Fibroblast of gingiva (primary cell): ENCODE data around the gene CNTN4.

Experiments used
- DNase-seq: peaks from one replicate; pipeline ENCODE4 v3.0.0-alpha.2; 2011; ENCODE audit warnings: low read depth

The CNTN4 gene

DNA sequence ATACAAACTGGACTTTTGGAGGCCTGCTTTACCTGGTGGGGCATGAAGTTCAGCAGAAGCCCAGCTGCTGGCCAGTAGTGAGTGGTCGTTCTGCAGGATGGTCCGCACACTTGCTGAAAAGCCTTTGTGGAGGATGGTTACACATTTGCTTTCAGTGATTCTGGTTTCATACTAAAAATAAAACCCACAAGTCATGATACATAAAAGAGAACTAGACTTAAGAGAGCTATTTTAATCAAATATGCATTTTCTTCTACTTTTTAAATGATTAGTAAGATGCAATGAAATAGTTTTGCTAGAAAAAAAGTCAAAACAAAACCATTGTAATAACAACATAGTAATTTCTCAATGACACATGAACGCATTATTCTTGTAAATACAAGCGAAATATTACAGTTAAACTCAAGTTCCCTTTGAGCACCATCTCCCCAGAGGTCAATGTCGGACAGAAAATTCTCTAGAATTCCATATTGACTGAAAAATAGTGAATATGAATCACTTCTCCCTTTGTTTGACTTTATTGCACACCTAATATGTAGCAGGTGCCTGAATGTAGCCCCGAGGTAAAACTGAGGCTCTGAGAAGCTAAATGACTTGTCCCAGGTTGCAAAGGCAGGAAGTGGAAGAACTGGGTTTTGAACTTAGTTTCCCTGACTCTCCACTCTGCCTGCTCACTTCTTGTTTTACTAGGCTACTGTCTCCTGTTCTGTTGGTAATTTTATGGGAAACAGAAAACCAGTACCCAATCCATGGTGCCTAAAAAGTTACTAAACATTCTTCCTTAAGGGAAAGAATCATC is 1003.2 kb downstream of the CNTN4 start:
- DNase-seq = no peak

DNA sequence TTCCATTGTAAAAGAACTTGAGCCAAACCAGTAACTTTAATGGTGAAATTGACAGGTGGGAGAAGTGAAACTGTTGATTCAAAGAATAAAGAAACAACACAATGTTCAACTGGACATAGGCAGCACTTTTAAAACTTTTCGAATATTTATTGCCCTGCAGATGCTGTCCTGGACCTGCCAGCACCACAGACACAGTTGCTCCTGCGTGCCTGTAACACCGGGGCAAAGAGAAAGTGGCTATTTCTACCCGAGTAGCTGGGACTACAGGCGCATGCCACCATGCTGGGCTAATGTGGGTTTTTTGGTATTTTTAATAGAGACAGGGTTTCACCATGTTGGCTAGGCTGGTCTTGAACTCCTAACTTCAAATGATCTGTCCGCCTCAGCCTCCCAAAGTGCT is 1004.1 kb downstream of the CNTN4 start:
- DNase-seq = no peak

DNA sequence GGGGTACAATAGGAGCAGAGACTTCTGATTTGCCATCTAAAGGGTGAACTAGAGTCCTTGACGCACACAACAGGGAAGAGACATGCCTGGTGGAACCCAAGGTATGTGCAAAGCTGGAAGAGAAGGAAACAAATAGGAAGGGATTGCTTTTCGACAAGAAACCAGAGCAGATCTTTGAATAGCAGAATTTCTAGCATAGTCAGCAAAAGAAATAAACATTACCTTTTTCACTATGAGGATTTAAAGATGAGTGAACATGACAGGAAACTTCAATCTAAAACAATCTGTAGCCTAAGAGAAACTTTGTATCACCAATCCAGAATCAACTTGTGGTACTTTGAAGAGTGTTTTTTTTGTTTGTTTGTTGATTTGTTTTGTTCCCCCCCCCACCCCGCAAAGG is 1006.6 kb downstream of the CNTN4 start:
- DNase-seq = no peak

DNA sequence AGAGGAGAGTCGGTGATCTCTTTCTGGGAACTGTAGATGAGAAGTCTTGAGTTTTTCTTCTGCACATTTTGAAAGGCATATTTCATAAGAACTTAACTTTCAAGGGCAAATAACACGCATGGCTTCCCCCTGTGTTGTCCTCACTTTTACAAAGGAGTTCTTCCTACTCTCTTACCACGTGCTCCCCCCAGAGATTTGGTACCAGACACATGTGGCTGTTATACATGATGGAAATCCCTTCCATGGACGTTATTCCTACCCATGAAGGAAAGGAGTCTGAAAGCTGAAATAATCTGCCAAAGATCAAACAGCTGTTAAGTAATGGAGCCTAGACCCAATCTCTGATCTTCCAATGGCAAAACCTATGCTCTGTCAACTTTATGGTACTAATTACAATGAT is 1007.1 kb downstream of the CNTN4 start:
- DNase-seq = no peak

DNA sequence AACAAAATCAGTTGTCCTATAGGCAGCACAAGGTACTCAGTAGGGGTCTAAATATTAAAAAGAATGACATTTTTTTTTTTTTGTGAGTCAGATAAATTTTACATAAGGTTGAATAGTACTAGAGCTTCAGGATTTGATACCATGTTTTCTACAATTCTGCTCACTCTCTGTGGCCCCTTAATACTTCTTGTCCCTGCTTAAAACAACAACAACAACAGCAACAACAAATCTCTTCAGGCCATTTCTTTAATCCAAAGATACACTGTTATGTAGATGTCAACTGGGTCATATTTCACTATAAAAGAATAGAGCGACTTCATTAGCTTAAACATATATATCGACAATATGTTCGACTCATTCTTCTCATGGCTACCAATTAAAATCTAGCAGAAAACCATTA is 1008.5 kb downstream of the CNTN4 start:
- no peak for DNase-seq
